K562 (cell line): ENCODE data around the gene LRRC8C. TPM values are rescaled to one million over a fixed set of nuclear protein-coding genes. Genes with fewer than 3 reads are reported as not detected.

Experiments used
- CBX3 ChIP-seq, 2 experiments: IDR thresholded peaks; 1 replicate in 1 of 2; 2 replicates in 1 of 2; pipeline ENCODE4 v1.6.1; 2012; ENCODE audit warnings: inconsistent platforms in 2 of 2, low read length in 2 of 2, borderline replicate concordance in 1 of 2, control low read depth in 1 of 2
- CCAR2 ChIP-seq: fragments of 200-400 bp; formaldehyde crosslinking; IDR thresholded peaks from 2 replicates; pipeline ENCODE4 v1.6.1; 2017; ENCODE audit warnings: mild to moderate bottlenecking, low read depth, low read length
- CEBPG ChIP-seq, 3 experiments: fragments of 200-800 bp in 1 of 3; sonication (Bioruptor generic) in 1 of 3; sonication (generic) in 1 of 3; formaldehyde crosslinking in 1 of 3; IDR thresholded peaks in 2 of 3; conservative IDR thresholded peaks in 1 of 3; 2 replicates each; pipeline versions ENCODE4 v1.6.1 to v1.8.0; 2016 to 2022; ENCODE audit warnings: missing compliant biosample characterization in 2 of 3, missing genetic modification characterization in 2 of 3, mild to moderate bottlenecking in 1 of 3, missing genetic modification reagents in 1 of 3
- COPS2 ChIP-seq: fragments of 450-650 bp; conservative IDR thresholded peaks from 2 replicates; pipeline ENCODE4 v1.6.1; 2016; ENCODE audit warnings: mild to moderate bottlenecking, moderate library complexity
- ETV1 ChIP-seq: fragments of 450-650 bp; conservative IDR thresholded peaks from 2 replicates; pipeline ENCODE4 v1.6.1; 2016; ENCODE audit warnings: missing genetic modification characterization, control low read depth, low read depth, missing compliant biosample characterization
- IRF2 ChIP-seq: sonication (generic); formaldehyde crosslinking; IDR thresholded peaks from 2 replicates; pipeline ENCODE4 v1.8.1; 2022; ENCODE audit warnings: mild to moderate bottlenecking, missing genetic modification reagents
- MED1 ChIP-seq: sonication (generic); formaldehyde crosslinking; IDR thresholded peaks from 2 replicates; pipeline ENCODE4 v1.8.1; 2023; ENCODE audit warnings: missing genetic modification reagents, borderline replicate concordance
- NR2F6 ChIP-seq: fragments of 450-650 bp; formaldehyde crosslinking; IDR thresholded peaks from 2 replicates; pipeline ENCODE4 v1.4.0; 2020; ENCODE audit warnings: mild to moderate bottlenecking
- POLR2AphosphoS2 ChIP-seq: IDR thresholded peaks from 2 replicates; pipeline ENCODE4 v1.6.1; 2012; ENCODE audit warnings: low read length, improper control_type of control experiment
- POLR3A ChIP-seq: IDR thresholded peaks from 2 replicates; pipeline ENCODE4 v1.6.1; 2011; ENCODE audit warnings: borderline replicate concordance, mild to moderate bottlenecking, moderate library complexity; ENCODE audit not compliant: insufficient read length, insufficient read depth; ENCODE audit errors: extremely low read depth
- RAD21 ChIP-seq, 2 experiments: fragments of 250-450 bp in 1 of 2; fragments of 450-650 bp in 1 of 2; sonication (Bioruptor Pico) in 1 of 2; formaldehyde crosslinking in 1 of 2; IDR thresholded peaks in 1 of 2; conservative IDR thresholded peaks in 1 of 2; 2 replicates each; pipeline versions ENCODE4 v1.4.0 to v1.8.0; 2020 to 2022; ENCODE audit warnings: mild to moderate bottlenecking in 2 of 2, moderate library complexity in 1 of 2
- RBM39 ChIP-seq: fragments of 200-400 bp; formaldehyde crosslinking; optimal IDR thresholded peaks from 2 replicates; pipeline ENCODE3; 2018; ENCODE audit warnings: low read depth, low read length
- SMARCC2 ChIP-seq: fragments of 450-650 bp; IDR thresholded peaks from 2 replicates; pipeline ENCODE4 v1.6.1; 2017; ENCODE audit warnings: antibody characterized with exemption, moderate library complexity, mild to moderate bottlenecking, low read depth
- SMARCE1 ChIP-seq: fragments of 450-650 bp; IDR thresholded peaks from 2 replicates; pipeline ENCODE4 v1.7.1; 2016; ENCODE audit warnings: mild to moderate bottlenecking
- SREBF2 ChIP-seq: sonication (generic); formaldehyde crosslinking; IDR thresholded peaks from 2 replicates; pipeline ENCODE4 v1.4.0; 2020; ENCODE audit warnings: mild to moderate bottlenecking, missing genetic modification reagents
- STAT5B ChIP-seq: fragments of 250-450 bp; sonication (Bioruptor Pico); IDR thresholded peaks from 2 replicates; pipeline ENCODE4 v1.8.0; 2021; ENCODE audit warnings: mild to moderate bottlenecking, inconsistent platforms
- TSC22D4 ChIP-seq: fragments of 450-650 bp; IDR thresholded peaks from 2 replicates; pipeline ENCODE4 v1.6.1; 2016; ENCODE audit warnings: missing genetic modification characterization, missing biosample characterization, control low read depth
- ZFX ChIP-seq: sonication (generic); formaldehyde crosslinking; IDR thresholded peaks from 2 replicates; pipeline ENCODE4 v1.8.0; 2022; ENCODE audit warnings: mild to moderate bottlenecking, missing genetic modification reagents, moderate library complexity
- ZNF551 ChIP-seq: fragments of 250-450 bp; sonication (Bioruptor Pico); IDR thresholded peaks from 2 replicates; pipeline ENCODE4 v1.5.0; 2021; ENCODE audit warnings: mild to moderate bottlenecking, moderate library complexity
- ZNF584 ChIP-seq: fragments of 200-800 bp; sonication (Bioruptor generic); IDR thresholded peaks from 2 replicates; pipeline ENCODE4 v1.6.1; 2016; ENCODE audit warnings: low read depth, mild to moderate bottlenecking, missing genetic modification characterization, missing compliant biosample characterization
- ZNF668 ChIP-seq: fragments of 250-450 bp; sonication (Bioruptor Pico); IDR thresholded peaks from 2 replicates; pipeline ENCODE4 v1.8.0; 2022; ENCODE audit warnings: mild to moderate bottlenecking, inconsistent platforms
- polyA plus RNA-seq, 8 experiments: library from polyadenylated mRNA; depleted of rRNA in 4 of 8; stranded (reverse) in 5 of 8; unstranded in 3 of 8; fragments of >200 nt; fragmentation: Nextera tagmentation in 2 of 8; fragmentation: Illumina TruSeq in 1 of 8; extraction: Ambion mirVana in 2 of 8; extraction: Trizol in 1 of 8; gene quantifications; 2 replicates each; pipeline versions ENCODE4 v1.2.1 to v1.2.3, GENCODE V29; 2011 to 2014; ENCODE audit warnings: inconsistent platforms in 1 of 8, missing spikeins in 1 of 8
- total RNA-seq, 7 experiments: library from RNA; depleted of rRNA in 6 of 7; stranded (reverse); fragments of >200 nt in 6 of 7; fragmentation: Illumina TruSeq in 2 of 7; extraction: Trizol in 2 of 7; gene quantifications; 2 replicates each; pipeline versions ENCODE4 v1.2.1 to v1.2.3, GENCODE V29; 2011 to 2021; ENCODE audit warnings: low replicate concordance in 1 of 7
- TF ChIP-seq, protein P1 (sequence below): fragments of 250-450 bp; sonication (Bioruptor Pico); IDR thresholded peaks from 2 replicates; pipeline ENCODE4 v1.5.0; 2021; ENCODE audit warnings: mild to moderate bottlenecking, borderline replicate concordance
- TF ChIP-seq, protein P2 (sequence below): fragments of 250-450 bp; sonication (Bioruptor Pico); IDR thresholded peaks from 2 replicates; pipeline ENCODE4 v1.6.1; 2021; ENCODE audit warnings: mild to moderate bottlenecking
- TF ChIP-seq, protein P3 (sequence below): fragments of 450-650 bp; conservative IDR thresholded peaks from 2 replicates; pipeline ENCODE4 v1.6.1; 2016; ENCODE audit warnings: missing genetic modification characterization, low read depth, mild to moderate bottlenecking, control low read depth, missing compliant biosample characterization

Gene LRRC8C
- total and polyA plus RNA-seq, 9 of the 15 experiments (the other 6 are each of a cell fraction or from before 2014, with no cell fraction given) = 1.00 to 12.5 (median 4.5) TPM

DNA sequence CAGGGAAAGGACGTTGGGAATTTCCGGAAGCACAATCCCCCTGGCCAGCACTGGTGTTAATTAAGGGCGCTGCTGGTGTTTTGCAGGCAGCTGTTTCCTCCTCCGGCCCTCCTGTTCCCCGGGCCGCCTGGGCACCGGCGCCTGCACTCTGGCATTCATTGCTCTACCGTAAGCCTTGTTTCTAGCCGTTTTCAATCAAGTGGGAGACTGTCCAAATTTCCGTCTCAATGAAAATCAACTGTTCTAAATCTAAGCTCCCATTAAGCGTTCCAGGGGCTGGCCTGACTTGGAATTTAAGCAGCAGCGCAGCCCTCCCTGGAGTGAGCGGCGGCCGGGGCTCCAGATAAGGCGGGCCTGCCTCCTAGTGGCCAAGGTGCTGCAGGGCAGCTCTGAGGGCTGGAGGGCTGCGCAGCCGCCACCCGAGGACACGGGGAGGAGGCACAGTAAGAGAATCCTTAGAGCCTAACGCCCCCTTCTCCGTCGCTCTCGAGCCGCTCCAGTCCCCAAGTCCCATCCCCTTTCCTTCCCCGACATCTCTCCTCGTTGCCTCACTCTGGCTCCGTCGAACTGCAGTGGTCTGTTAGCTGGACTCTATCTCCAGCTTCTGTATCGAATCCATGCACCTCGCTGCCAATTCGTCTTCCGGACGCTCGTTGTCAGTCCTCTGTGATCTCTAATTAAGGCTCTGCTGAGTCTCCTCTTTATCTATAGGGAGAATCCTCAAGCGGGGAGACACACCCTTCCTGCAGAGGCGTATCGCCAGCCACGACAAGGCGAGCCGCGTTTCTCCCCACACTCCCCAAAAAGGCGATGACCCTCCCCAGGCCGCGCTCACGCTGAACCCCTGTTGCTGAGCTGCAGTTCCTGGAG, 130.1 kb downstream of the LRRC8C start (continued):
- TF ChIP-seq, protein P1, sequence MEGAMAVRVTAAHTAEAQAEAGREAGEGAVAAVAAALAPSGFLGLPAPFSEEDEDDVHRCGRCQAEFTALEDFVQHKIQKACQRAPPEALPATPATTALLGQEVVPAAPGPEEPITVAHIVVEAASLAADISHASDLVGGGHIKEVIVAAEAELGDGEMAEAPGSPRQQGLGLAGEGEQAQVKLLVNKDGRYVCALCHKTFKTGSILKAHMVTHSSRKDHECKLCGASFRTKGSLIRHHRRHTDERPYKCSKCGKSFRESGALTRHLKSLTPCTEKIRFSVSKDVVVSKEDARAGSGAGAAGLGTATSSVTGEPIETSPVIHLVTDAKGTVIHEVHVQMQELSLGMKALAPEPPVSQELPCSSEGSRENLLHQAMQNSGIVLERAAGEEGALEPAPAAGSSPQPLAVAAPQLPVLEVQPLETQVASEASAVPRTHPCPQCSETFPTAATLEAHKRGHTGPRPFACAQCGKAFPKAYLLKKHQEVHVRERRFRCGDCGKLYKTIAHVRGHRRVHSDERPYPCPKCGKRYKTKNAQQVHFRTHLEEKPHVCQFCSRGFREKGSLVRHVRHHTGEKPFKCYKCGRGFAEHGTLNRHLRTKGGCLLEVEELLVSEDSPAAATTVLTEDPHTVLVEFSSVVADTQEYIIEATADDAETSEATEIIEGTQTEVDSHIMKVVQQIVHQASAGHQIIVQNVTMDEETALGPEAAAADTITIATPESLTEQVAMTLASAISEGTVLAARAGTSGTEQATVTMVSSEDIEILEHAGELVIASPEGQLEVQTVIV = no peak
- no peak for TF ChIP-seq POLR2AphosphoS2
- TF ChIP-seq ETV1 (tag) = peak; percentile 70
- no peak for TF ChIP-seq MED1 (CRISPR knock-in tag)
- TF ChIP-seq TSC22D4 (tag) = no peak
- TF ChIP-seq IRF2 = no peak
- peak; percentile 63 for TF ChIP-seq ZFX
- no peak for TF ChIP-seq ZNF668
- TF ChIP-seq, protein P2, sequence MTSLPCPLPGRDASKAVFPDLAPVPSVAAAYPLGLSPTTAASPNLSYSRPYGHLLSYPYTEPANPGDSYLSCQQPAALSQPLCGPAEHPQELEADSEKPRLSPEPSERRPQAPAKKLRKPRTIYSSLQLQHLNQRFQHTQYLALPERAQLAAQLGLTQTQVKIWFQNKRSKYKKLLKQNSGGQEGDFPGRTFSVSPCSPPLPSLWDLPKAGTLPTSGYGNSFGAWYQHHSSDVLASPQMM (CRISPR knock-in tag) = no peak
- peak; percentile 98 to 99 for TF ChIP-seq RAD21 (CRISPR knock-in tag; conservative IDR thresholded peaks at IDR 0.05 in 1 of 2, IDR thresholded peaks at IDR 0.05 in 1 of 2)
- TF ChIP-seq RBM39 = no peak
- no peak for TF ChIP-seq CCAR2
- no peak for TF ChIP-seq CEBPG (CRISPR knock-in tag; IDR thresholded peaks at IDR 0.05)
- TF ChIP-seq CEBPG (tag; conservative IDR thresholded peaks at IDR 0.05 in 1 of 2, IDR thresholded peaks at IDR 0.05 in 1 of 2) = no peak
- TF ChIP-seq NR2F6 (CRISPR knock-in tag) = no peak
- TF ChIP-seq ZNF584 = no peak
- no peak for TF ChIP-seq SREBF2
- peak in 1 of 2 experiments; percentile 49; a peak in 1 of 3 replicates for TF ChIP-seq CBX3 (IDR thresholded peaks at IDR 0.05; ENCODE audit: borderline replicate concordance in 1 of 2, low read length in 2 of 2)
- no peak for TF ChIP-seq SMARCC2
- no peak for TF ChIP-seq STAT5B (CRISPR knock-in tag)
- TF ChIP-seq ZNF551 (CRISPR knock-in tag) = no peak
- TF ChIP-seq SMARCE1 = peak; percentile 79
- TF ChIP-seq COPS2 = no peak
- TF ChIP-seq, protein P3, sequence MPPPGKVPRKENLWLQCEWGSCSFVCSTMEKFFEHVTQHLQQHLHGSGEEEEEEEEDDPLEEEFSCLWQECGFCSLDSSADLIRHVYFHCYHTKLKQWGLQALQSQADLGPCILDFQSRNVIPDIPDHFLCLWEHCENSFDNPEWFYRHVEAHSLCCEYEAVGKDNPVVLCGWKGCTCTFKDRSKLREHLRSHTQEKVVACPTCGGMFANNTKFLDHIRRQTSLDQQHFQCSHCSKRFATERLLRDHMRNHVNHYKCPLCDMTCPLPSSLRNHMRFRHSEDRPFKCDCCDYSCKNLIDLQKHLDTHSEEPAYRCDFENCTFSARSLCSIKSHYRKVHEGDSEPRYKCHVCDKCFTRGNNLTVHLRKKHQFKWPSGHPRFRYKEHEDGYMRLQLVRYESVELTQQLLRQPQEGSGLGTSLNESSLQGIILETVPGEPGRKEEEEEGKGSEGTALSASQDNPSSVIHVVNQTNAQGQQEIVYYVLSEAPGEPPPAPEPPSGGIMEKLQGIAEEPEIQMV = no peak
- TF ChIP-seq POLR3A = no peak
